Melanocyte of skin (primary cell): ENCODE results near the gene HDAC7. TPM values are rescaled to one million over a fixed set of nuclear protein-coding genes. Genes with fewer than 3 reads are reported as not detected.

ENCODE experiments used
- total RNA-seq, 2 donors: library from RNA; depleted of rRNA; stranded (reverse); fragments of >200 nt; gene quantifications; 2 replicates each; pipeline ENCODE4 v1.2.3, GENCODE V29; 2012

HDAC7 gene
- total RNA-seq = 1 to 10 TPM; 7.6 to 9.0 TPM

DNA sequence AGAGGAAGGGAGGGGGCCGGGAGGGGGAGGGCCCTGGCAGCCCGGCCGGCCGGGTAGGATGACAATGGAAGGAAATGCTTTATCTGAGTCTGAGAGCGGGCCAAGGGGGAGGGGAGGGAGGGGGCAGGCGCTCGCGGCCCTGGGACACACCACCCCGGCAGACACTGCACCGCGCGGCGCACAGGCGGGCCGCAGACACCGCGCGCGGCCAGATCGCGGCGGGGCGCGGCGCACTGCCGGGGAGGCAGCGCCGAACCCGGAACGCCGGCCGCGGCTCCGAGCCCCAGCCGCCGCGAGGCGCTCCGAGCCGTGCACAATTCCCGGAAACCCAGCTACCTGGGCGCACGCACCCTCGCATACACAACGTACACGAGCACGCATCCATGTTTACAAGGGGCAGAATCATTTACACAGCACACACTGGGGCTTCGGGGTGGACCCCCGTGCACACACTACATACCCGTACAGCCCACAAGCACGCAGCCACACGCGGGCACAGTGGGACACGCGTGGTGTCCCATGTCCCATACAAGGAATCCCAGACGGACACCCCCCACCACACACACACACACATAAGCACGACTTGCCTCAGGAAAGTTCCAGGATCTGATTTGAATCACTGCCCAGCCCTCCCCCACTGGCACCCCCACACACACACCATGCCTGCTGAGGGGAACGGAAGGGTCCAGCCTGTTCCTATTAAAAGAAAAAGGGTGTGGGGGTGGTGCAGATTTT is at the start of gene HDAC7:
Gene HDAC7 (minus strand): TSS at position 8 of the 735 bp plus-strand sequence. CDS start 118 bp downstream, outside the sequence.

DNA sequence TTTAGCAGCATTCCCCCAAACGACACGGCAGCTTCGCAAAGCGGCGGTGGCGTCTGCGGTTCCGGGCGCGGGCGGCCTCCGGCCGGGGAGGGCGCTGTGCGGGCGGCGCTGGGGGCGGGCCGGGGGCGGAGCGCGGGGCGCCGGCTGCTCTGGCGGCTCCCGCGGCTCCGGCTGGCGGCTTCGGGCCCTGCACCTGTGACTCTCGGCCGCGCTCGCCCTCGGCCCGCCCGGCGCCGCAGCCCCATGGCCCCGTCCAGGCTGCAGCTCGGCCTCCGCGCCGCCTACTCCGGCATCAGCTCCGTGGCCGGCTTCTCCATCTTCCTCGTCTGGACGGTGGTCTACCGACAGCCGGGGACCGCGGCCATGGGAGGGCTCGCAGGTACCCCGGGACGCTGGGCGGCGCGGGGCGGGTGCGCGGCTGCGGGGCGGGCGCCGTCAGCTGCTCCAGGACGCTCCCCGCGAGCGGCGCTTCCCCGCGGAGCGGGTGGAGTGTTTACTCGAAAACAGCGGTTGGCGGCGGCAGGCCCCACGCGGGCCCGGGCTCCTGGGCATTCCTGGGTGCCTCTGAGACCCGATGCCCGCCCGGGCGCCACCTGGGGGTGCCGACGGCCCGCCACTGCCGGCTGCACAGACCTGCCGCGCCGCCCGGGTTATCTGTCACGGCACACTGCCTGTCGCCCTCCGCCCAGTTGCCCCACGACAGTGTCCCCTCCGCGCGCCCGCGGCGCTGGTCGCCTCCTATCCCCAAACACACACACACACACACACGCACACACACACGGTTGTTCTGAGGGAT is 46.4 kb downstream of the HDAC7 start, which contains the start of gene SLC48A1:
Gene SLC48A1 (plus strand): TSS at position 177 of the 796 bp plus-strand sequence. CDS start 67 bp downstream, at position 244.

DNA sequence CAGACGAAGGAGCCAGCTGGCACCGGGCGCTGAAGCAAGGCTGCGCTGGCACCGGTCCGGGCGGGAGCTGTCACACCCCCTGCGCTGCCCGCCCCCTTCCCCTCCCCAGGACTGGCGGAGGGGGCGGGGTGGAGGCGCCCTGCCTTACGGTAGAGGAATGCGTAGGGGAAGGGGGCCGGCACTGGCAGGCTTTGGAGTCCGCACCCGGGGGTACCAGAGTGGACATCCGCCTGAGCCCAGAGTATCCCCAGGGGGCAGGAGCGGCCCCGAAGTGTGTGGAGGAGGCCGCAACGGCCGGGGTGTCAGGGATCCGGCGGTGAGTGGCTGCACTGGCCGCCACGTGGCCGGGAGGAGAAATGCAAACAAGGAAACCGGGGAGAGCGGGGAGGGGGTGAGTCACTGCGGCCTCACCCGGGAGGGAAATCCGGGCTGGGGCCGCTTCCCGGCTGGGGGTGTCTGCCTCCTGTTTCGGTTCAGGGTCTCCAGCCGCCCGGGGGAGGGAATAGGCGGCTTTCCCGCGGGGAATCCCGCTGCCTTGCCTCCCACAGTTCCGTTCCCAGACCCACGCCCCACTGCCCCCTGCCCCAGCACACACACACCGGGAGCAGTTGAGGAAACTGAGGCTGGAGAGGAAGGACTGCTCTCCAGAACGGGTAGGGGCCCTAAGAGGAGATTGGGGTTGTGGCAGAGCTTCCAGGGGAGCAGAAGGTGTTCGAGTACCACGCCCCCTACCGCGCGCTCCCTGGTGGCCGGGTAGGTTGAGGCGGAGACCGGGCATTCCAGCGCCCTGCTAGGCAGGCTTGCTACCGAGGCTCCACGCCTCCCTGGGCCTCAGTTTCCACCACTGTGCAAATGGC is 60.6 kb downstream of the HDAC7 start, which contains the start of gene RAPGEF3:
Gene RAPGEF3 (minus strand): TSS at position 47 of the 857 bp plus-strand sequence. CDS start 324 bp downstream, outside the sequence.

Other genes with a start within 250 kb of the HDAC7 start
- gene RPAP3, start 113.9 kb downstream of the HDAC7 start, total RNA-seq = 10 to 100 TPM; 12.7 to 14.0 TPM
- not detected for gene ENDOU, start 94.4 kb downstream of the HDAC7 start, total RNA-seq
- gene RAPGEF3, start 61.0 kb downstream of the HDAC7 start, total RNA-seq = not detected
- gene SLC48A1, start 46.7 kb downstream of the HDAC7 start, total RNA-seq = 1 to 10 TPM; 4.0 to 6.2 TPM
- gene VDR, start 85.1 kb upstream of the HDAC7 start, total RNA-seq = 1 to 10 TPM; 4.8 to 9.7 TPM
- 100 to 1,000 TPM in 1 of 2 donors, 10 to 100 TPM in 1; 78.1 to 144 TPM for gene TMEM106C, start 143.7 kb upstream of the HDAC7 start, total RNA-seq
- under 1 TPM; under 0.01 to 1.00 TPM for gene COL2A1, start 184.6 kb upstream of the HDAC7 start, total RNA-seq